OCI-LY1 (cell line): ENCODE results near the gene OXCT2.

Source experiments
- H2AFZ ChIP-seq: fragments of 200-600 bp; sonication (generic), shearing (Covaris generic); 2 replicates; pipeline ENCODE4 v1.6.0; 2014; ENCODE audit warnings: antibody characterized with exemption, mild to moderate bottlenecking, low read length
- H3F3A ChIP-seq: fragments of 200-600 bp; sonication (generic), shearing (Covaris generic); 2 replicates; pipeline ENCODE4 v1.6.0; 2014; ENCODE audit warnings: mild to moderate bottlenecking, antibody characterized with exemption, low read length, moderate library complexity; ENCODE audit not compliant: insufficient read depth
- H3K27ac ChIP-seq: fragments of 200-600 bp; sonication (generic); 2 replicates; pipeline ENCODE4 v1.5.1; 2014; ENCODE audit warnings: low read length, mixed run types, mild to moderate bottlenecking, low read depth; ENCODE audit not compliant: poor library complexity, severe bottlenecking
- H3K27me3 ChIP-seq: fragments of 200-600 bp; sonication (generic); 2 replicates; pipeline ENCODE4 v1.6.0; 2014; ENCODE audit warnings: antibody characterized with exemption, mild to moderate bottlenecking, low read length, moderate library complexity; ENCODE audit not compliant: insufficient read depth
- H3K36me3 ChIP-seq: fragments of 200-600 bp; sonication (generic); 2 replicates; pipeline ENCODE4 v1.6.1; 2014; ENCODE audit warnings: mild to moderate bottlenecking, antibody characterized with exemption, low read length, moderate library complexity, mixed read lengths; ENCODE audit not compliant: insufficient read depth
- H3K4me1 ChIP-seq: fragments of 200-600 bp; sonication (generic); 2 replicates; pipeline ENCODE4 v1.5.1; 2014; ENCODE audit warnings: mild to moderate bottlenecking, low read length, moderate library complexity; ENCODE audit not compliant: insufficient read depth, severe bottlenecking
- H3K4me2 ChIP-seq: fragments of 200-600 bp; sonication (generic), shearing (Covaris generic); 2 replicates; pipeline ENCODE4 v1.6.1; 2014; ENCODE audit warnings: low read length
- H3K4me3 ChIP-seq: fragments of 200-600 bp; sonication (generic); 2 replicates; pipeline ENCODE4 v1.5.1; 2014; ENCODE audit warnings: low read length, low read depth, mild to moderate bottlenecking, mixed read lengths; ENCODE audit not compliant: poor library complexity, severe bottlenecking
- H3K79me2 ChIP-seq: fragments of 200-600 bp; shearing (Covaris generic); 2 replicates; pipeline ENCODE4 v1.6.1; 2016; ENCODE audit warnings: mixed run types, low read length, mixed read lengths; ENCODE audit not compliant: insufficient read depth
- H3K9ac ChIP-seq: fragments of 200-600 bp; sonication (generic), shearing (Covaris generic); 2 replicates; pipeline ENCODE4 v1.6.1; 2014; ENCODE audit warnings: mild to moderate bottlenecking, low read length, mixed read lengths
- H3K9me2 ChIP-seq: fragments of 200-600 bp; sonication (generic), shearing (Covaris generic); 2 replicates; pipeline ENCODE4 v1.6.1; 2014; ENCODE audit warnings: low read depth, mild to moderate bottlenecking, low read length, mixed read lengths
- H3K9me3 ChIP-seq: fragments of 200-600 bp; shearing (Covaris generic); 2 replicates; pipeline ENCODE4 v1.6.1; 2014; ENCODE audit warnings: low read length, mixed read lengths
- H4K20me1 ChIP-seq: fragments of 200-600 bp; sonication (generic), shearing (Covaris generic); 2 replicates; pipeline ENCODE4 v1.6.0; 2016; ENCODE audit warnings: mild to moderate bottlenecking, low read length; ENCODE audit not compliant: insufficient read depth
- CTCF ChIP-seq: fragments of 200-600 bp; sonication (generic), shearing (Covaris generic); IDR thresholded peaks from 2 replicates; pipeline ENCODE4 v1.5.1; 2017; ENCODE audit warnings: mild to moderate bottlenecking, antibody characterized with exemption, low read length, moderate library complexity, mixed read lengths
- EZH2 ChIP-seq: fragments of 200-600 bp; sonication (generic), shearing (Covaris generic); IDR thresholded peaks from 2 replicates; pipeline ENCODE4 v1.8.0; 2017; ENCODE audit warnings: borderline replicate concordance, mixed run types, mild to moderate bottlenecking, antibody characterized with exemption, low read length, moderate library complexity, mixed read lengths

The OXCT2 gene

DNA sequence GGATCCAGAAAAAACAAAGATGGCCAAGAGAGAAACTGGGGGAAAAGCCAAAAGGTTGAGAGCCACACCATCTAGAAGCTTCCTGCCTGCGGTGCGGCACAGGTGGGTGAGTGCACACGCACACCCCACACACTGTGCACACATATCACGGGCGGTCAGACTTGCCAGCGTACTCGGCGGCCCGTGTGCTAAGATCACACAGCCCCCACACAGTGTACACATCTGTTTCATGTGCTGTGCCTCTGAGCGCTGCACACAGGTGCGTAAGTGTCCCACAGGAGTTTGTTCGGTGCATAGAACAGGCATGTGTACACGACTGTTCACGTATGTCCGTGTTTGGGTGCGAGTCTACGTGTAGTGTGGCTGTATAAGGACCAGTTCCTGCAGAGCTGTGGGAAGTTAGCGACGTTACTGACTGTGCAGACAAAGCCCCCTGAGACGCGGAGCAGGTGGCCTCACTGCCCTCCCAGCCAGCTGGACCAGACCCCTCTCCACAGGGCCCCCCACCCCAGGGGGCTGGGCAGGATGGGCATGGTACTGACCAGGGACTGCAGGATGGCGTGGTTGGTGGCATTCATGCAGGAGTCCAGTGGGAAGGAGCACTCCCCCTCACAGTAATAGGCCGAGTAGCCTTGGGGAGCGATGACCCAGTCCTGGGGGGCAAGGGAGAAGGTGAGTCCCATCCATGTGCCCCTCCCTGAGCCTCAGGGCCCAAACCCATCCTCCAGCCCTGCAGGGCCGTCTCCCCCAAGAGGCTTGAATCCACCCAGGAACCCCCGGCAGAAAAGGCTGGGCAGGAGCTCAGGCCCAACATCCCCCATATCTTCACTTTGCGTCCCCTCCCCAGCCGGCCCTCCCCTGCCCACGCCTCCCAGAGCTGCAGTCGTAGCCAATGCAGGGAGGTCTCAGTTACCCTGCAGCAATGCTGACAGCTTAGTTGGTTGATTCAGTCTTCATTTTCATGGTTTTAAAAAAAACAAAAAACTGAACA is 8.3 kb downstream of the OXCT2 start:
- no peaks in the 10 kb centered on the region for H3F3A ChIP-seq
- H3K9me2 ChIP-seq = no peaks in the 10 kb centered on the region
- no peaks in the 10 kb centered on the region for H4K20me1 ChIP-seq
- no peak overlapping the region for H3K27ac ChIP-seq
- TF ChIP-seq CTCF = no peak
- TF ChIP-seq EZH2 = no peak
- peaks cover 3% of the 10 kb centered on the region; the same call in 1 of the 2 replicates for H3K36me3 ChIP-seq
- no peak overlapping the region for H3K4me2 ChIP-seq
- H3K4me3 ChIP-seq = no peak overlapping the region
- no peaks in the 10 kb centered on the region for H3K27me3 ChIP-seq
- no peaks in the 10 kb centered on the region for H3K9me3 ChIP-seq
- H3K9ac ChIP-seq = no peak overlapping the region
- H3K79me2 ChIP-seq = no peaks in the 10 kb centered on the region
- H3K4me1 ChIP-seq = no peaks in the 10 kb centered on the region
- no peak overlapping the region for H2AFZ ChIP-seq

- Histone ChIP-seq H3K36me3 (peaks cover 9% of the 10 kb centered on the region; the same call in 1 of the 2 replicates), H3K4me3 (no peak overlapping the region), H3K4me1 (no peaks in the 10 kb centered on the region), H2AFZ (no peak overlapping the region), H3F3A (no peaks in the 10 kb centered on the region), H3K9me3 (no peaks in the 10 kb centered on the region), H3K79me2 (no peaks in the 10 kb centered on the region), H4K20me1 (no peaks in the 10 kb centered on the region), H3K4me2 (no peak overlapping the region), H3K9me2 (no peaks in the 10 kb centered on the region), H3K27ac (no peak overlapping the region), H3K27me3 (no peaks in the 10 kb centered on the region), H3K9ac (no peak overlapping the region)
- no peak for TF ChIP-seq CTCF
Measured at GRCh38 chr1:39761557-39762260, 9.4 kb downstream of the OXCT2 start.

- no peaks in the 10 kb centered on the region for H3K9me3 ChIP-seq
- H4K20me1 ChIP-seq = no peaks in the 10 kb centered on the region
- no peak overlapping the region for H3K4me2 ChIP-seq
- H2AFZ ChIP-seq = no peak overlapping the region
- no peaks in the 10 kb centered on the region for H3K9me2 ChIP-seq
- no peak for TF ChIP-seq CTCF
- no peaks in the 10 kb centered on the region for H3K79me2 ChIP-seq
- no peaks in the 10 kb centered on the region for H3K27me3 ChIP-seq
- H3K9ac ChIP-seq = no peak overlapping the region
- H3K4me1 ChIP-seq = no peaks in the 10 kb centered on the region
- H3K27ac ChIP-seq = no peak overlapping the region
- H3F3A ChIP-seq = no peaks in the 10 kb centered on the region
- peaks cover 14% of the 10 kb centered on the region; the same call in 1 of the 2 replicates for H3K36me3 ChIP-seq
- no peak overlapping the region for H3K4me3 ChIP-seq
Measured at GRCh38 chr1:39761016-39761415, 10.1 kb downstream of the OXCT2 start.
